Renal cortical epithelial cell (primary cell): Measurements from ENCODE around the gene CEP112. TPM values are rescaled to one million over a fixed set of nuclear protein-coding genes. Genes with fewer than 3 reads are reported as not detected.

Source experiments
- DNase-seq: peaks from one replicate; pipeline ENCODE4 v3.0.0-alpha.2; 2011; ENCODE audit warnings: low read depth
- total RNA-seq: library from RNA; depleted of rRNA; stranded (reverse); fragments of >200 nt; gene quantifications from 2 replicates; pipeline ENCODE4 v1.2.3, GENCODE V29; 2014

Gene CEP112
- total RNA-seq, 1 donor from 2014 or later, result 27.0 TPM

GRCh38 chr17:65931246-65932149 lies 260.4 kb downstream of the CEP112 start:
- peak; percentile 51 for DNase-seq

GRCh38 chr17:65930140-65930730 lies 261.7 kb downstream of the CEP112 start:
- peak; percentile 9 for DNase-seq

- DNase-seq, result no peak
These were observed 265.3 kb downstream of the CEP112 start for GRCh38 chr17:65926599-65926998.

GRCh38 chr17:65925606-65926307 lies 266.2 kb downstream of the CEP112 start:
- no peak for DNase-seq

GRCh38 chr17:65920996-65921395 lies 270.9 kb downstream of the CEP112 start:
- no peak for DNase-seq

GRCh38 chr17:65918916-65919315 lies 273.0 kb downstream of the CEP112 start:
- no peak for DNase-seq

- peak; percentile 15 for DNase-seq
These were observed 273.4 kb downstream of the CEP112 start for GRCh38 chr17:65918500-65918899.

GRCh38 chr17:65917560-65917959 lies 274.4 kb downstream of the CEP112 start:
- no peak for DNase-seq

GRCh38 chr17:65916425-65916824 lies 275.5 kb downstream of the CEP112 start:
- no peak for DNase-seq

GRCh38 chr17:65914784-65915342 lies 277.1 kb downstream of the CEP112 start:
- no peak for DNase-seq

GRCh38 chr17:65913326-65913850 lies 278.5 kb downstream of the CEP112 start:
- DNase-seq, result no peak

- no peak for DNase-seq
These were observed 281.1 kb downstream of the CEP112 start for GRCh38 chr17:65910836-65911235.

- DNase-seq, result no peak
These were observed 289.0 kb downstream of the CEP112 start for GRCh38 chr17:65902831-65903522.

GRCh38 chr17:65902155-65902554 lies 289.8 kb downstream of the CEP112 start:
- DNase-seq, result no peak

GRCh38 chr17:65901394-65901793 lies 290.5 kb downstream of the CEP112 start:
- no peak for DNase-seq

GRCh38 chr17:65900216-65900615 lies 291.7 kb downstream of the CEP112 start:
- DNase-seq, result no peak

- DNase-seq, result no peak
These were observed 293.3 kb downstream of the CEP112 start for GRCh38 chr17:65898651-65899050.

GRCh38 chr17:65896889-65897288 lies 295.0 kb downstream of the CEP112 start:
- no peak for DNase-seq

GRCh38 chr17:65895969-65896368 lies 296.0 kb downstream of the CEP112 start:
- DNase-seq, result no peak

GRCh38 chr17:65893692-65894279 lies 298.1 kb downstream of the CEP112 start:
- no peak for DNase-seq

- no peak for DNase-seq
These were observed 299.0 kb downstream of the CEP112 start for GRCh38 chr17:65892912-65893377.
